HFF-Myc (cell line): ENCODE measurements around the gene SRGAP3.

Source experiments
- DNase-seq: peaks from one replicate; pipeline ENCODE4 v3.0.0-alpha.2; 2011; ENCODE audit warnings: low read depth; ENCODE audit errors: extremely low read depth
- H3K4me3 ChIP-seq: replicated peaks from 2 replicates; pipeline ENCODE4 v1.5.1; 2011; ENCODE audit warnings: low read depth, mild to moderate bottlenecking, control low read depth, low read length
- TF ChIP-seq, protein P1 (sequence below): IDR thresholded peaks from 2 replicates; pipeline ENCODE4 v1.5.1; 2012; ENCODE audit warnings: mild to moderate bottlenecking, low read depth, low read length, control low read depth; ENCODE audit errors: missing control alignments

SRGAP3 gene

DNA sequence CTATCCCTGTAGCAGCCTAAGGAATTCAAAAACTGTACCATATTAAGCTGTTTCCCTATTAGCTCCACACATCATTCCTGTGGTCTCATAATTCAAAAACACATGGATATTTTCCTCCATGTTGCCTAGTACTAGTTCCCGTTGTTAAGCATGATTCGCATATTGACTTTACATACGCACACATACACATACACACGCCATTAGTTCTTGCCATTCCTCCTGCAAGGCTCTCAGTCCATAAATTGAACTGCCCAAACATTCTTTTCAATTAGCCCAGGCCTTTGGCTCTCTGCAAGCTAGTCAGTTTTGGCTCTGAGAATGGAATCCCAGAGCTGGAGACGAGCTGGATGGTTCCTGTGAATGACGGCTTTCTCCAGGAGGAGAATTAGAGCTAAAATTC, 229.0 kb downstream of the SRGAP3 start:
- no peak overlapping the region for H3K4me3 ChIP-seq
- TF ChIP-seq, protein P1, sequence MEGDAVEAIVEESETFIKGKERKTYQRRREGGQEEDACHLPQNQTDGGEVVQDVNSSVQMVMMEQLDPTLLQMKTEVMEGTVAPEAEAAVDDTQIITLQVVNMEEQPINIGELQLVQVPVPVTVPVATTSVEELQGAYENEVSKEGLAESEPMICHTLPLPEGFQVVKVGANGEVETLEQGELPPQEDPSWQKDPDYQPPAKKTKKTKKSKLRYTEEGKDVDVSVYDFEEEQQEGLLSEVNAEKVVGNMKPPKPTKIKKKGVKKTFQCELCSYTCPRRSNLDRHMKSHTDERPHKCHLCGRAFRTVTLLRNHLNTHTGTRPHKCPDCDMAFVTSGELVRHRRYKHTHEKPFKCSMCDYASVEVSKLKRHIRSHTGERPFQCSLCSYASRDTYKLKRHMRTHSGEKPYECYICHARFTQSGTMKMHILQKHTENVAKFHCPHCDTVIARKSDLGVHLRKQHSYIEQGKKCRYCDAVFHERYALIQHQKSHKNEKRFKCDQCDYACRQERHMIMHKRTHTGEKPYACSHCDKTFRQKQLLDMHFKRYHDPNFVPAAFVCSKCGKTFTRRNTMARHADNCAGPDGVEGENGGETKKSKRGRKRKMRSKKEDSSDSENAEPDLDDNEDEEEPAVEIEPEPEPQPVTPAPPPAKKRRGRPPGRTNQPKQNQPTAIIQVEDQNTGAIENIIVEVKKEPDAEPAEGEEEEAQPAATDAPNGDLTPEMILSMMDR = no peak
- DNase-seq = no peak

DNA sequence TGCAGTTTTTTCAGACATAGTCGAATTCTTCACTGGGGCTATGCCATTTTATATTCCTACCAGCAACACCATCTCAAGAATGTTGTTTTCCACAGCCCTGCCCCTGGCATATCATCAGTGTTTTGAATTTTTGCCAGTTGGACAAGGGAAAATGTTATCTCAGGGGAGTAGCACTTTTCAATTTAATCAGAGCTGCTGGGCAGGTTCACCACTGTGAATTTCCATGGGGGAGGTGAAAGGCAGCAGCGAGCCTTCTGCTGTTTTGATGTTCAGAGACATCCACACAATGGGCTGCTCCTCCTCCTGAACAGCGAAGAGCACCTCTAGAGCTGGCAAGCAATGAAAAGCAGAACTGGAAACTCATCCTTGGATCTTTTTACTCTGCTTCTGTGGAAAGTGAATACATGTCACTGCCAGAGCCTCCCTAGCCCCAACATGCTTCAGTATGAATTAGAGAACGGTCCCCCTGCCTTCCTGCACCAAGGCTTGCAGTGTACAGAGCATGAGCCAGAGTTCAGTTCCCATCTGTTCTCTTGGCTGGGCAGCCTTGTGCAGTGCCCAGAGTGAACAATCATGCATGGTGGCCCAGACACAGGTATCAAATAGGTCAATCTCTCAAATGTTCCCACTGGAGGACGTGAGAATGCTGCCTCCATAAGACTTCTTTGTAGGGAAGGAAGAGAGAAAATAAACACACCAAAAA, 230.0 kb downstream of the SRGAP3 start:
- TF ChIP-seq, protein P1 = no peak
- no peak for DNase-seq
- no peak overlapping the region for H3K4me3 ChIP-seq

DNA sequence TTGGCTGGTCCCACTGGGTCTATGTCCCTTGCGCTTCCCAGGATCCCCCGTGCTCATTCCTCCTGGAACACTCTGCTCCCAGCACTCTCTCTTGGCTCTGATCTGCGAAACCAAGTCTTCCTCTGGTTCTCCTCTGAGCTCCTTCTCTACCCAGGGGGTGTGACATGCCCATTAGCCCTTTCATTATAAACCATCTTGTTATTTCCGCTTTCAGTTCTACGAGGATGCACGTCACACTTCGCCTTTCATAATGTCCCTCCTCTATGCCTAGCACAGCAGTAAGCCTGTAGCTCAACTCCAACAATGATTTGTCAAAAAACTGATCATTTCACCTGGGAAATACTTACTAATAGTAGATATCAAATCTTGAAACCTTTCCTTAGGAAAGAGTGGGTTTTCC, 234.2 kb downstream of the SRGAP3 start:
- no peak overlapping the region for H3K4me3 ChIP-seq
- DNase-seq = no peak
- TF ChIP-seq, protein P1 = no peak

DNA sequence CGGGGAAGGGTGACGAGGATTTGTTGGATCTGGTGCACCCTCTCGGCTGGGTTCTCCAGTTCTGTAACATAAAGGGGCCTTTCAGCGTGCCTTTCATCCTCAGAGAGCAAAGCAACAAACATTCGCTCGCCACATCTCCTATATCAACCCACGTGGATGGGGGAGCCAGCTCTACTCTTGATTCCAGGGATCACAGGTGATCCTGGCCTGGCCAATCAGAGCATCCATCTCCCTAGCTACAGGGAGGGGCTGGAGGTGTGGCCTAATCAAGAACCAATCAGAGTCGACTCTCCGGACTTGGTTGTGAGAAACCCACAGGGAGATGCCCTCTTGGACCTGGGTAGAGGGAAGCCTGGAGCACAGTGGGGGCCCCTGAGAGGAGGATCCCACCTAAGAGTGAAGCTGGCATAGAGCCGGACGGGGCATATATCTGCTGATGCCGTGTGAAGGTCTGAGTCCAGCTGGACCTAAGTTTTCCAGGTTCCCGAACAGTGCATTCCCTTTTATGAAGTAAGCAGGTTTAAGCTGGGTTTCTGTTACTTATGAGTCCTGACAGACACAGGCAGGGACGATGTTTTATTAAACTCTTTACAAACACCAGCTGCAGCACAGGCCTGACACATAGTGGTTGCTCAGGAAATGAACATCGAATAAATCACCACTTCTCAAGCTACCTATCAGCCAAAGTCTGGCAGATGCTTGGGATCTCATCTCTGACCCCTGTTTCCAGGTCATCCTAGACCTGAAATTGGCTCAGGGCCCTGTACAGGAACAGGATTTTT, 235.5 kb downstream of the SRGAP3 start:
- TF ChIP-seq, protein P1 = no peak
- no peak for DNase-seq

DNA sequence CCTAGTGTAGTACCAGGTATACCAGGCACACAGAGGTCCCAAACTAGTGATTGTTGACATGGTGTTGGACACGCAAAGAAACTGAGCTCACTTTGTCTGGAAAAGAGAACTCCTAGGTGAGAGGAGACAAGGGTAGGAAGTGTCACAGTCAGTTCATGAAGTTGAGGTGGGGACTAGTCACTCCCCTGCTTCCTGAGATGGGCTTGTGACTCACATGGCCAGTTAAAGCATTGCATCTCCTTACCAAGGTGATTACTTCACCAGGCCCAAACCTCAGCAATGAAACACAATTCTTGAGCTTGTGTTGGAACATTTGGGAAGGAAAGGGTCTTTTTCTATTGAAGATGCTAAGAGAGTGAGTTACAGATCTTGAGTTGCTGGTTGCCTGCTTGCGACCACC, 236.9 kb downstream of the SRGAP3 start:
- TF ChIP-seq, protein P1 = no peak
- no peak overlapping the region for H3K4me3 ChIP-seq
- no peak for DNase-seq

More for the DNA sequence above, 235.5 kb downstream of the SRGAP3 start:
- H3K4me3 ChIP-seq = no peak overlapping the region

DNA sequence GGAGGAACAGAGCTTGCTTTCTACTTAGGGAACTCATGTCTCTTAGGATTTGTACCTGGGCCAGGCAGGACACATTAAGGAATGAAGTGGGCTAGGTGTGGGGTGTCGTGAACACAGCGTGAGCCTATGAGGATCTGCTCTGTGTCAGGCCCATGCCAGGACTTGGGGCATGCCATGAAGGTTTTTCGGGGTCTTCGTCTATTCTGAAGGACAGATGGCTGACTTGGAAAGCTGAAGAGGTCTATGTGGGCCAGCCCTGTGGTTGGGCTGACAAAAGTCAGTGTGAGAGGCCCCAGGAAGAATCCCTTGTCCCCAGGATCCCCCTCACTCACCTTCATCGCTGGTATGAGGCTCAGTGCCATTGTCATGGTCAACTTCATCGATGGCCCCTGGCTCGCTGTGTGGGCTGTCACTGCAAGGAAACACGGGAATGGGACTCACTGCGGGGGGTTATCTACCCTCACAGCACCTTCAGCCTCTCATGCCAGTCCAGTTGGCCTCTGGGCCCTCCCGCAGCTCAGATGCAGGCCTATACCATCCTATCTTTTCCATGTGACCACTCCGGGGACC, 239.4 kb downstream of the SRGAP3 start:
- no peak for DNase-seq
- TF ChIP-seq, protein P1 = no peak
- H3K4me3 ChIP-seq = no peak overlapping the region
